Activated naive CD4-positive, alpha-beta T cell treated with anti-CD3 and anti-CD28 coated beads, Interleukin-2, amount 10 ng/mL, durations not matched to agents 5 hours and 36 hours (primary cell): ENCODE data around the gene CTU1. TPM values are rescaled to one million over a fixed set of nuclear protein-coding genes. Genes with fewer than 3 reads are reported as not detected.

Source experiments
- total RNA-seq, 2 experiments: library from RNA; stranded (reverse); gene quantifications; one replicate each; pipeline ENCODE4 v1.2.3, GENCODE V29; 2021

Gene CTU1
- 10 to 100 TPM in 1 of 2 experiments, 1 to 10 TPM in 1; 9.9 to 10.6 TPM for total RNA-seq

GRCh38 chr19:51108066-51108804 lies at the start of gene CTU1:
TSS of gene CTU1 (minus strand) at chr19:51108409. CDS start at chr19:51104569, 3,840 bp downstream.

GRCh38 chr19:51142119-51142518 lies 33.9 kb upstream of the CTU1 start, which contains the start of gene SIGLEC7:
TSS of gene SIGLEC7 (plus strand) at chr19:51142301. CDS start at chr19:51142370, 69 bp downstream.

GRCh38 chr19:51124729-51125128 lies 16.5 kb upstream of the CTU1 start, which contains the start of gene SIGLEC9:
TSS of gene SIGLEC9 (plus strand) at chr19:51124906. CDS start at chr19:51124975, 69 bp downstream.

GRCh38 chr19:51082611-51083010 lies 25.6 kb downstream of the CTU1 start, which contains the start of gene KLK14:
TSS of gene KLK14 (minus strand) at chr19:51082887. CDS start at chr19:51082614, 273 bp downstream.

DNA sequence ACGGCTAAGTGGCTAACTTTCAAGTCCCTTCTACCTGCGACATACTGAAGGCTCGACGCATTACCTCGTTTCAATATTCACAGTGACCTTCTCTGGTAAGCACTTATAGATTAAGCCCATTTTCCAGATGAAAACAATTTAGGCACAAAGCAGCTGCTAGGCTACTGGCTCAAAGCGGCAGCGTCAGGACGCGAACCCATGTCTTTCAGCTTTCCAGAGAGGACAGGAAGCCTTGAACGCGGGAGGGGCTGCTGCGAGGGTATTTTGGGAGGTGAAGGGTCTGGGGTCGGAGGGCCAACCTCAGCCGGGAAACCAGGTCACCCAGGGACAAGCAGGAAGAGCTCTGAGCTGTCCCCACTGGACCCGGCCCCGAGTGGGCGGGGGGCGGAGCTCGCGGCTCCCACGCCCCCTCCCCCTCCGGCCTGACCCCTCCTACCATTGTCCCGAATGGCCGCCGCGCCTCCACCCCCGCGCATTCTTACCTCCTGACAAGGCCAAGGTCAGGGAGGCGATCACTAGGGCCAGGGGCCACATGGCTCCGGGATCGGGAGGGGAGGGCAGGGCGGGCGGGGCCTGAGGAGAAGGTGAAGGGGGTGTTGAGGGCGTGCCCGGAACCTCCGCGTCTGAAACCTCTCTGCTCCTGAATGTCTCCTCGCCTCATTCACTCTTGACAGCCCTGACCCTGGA lies 43.5 kb downstream of the CTU1 start, which contains the start of gene KLK13:
Gene KLK13, minus strand, starts transcription at position 559 of the 687 bp plus-strand sequence. Its CDS starts 25 bp downstream, at position 534.

Other genes starting within 250 kb of the CTU1 start
- not detected for gene KLK2, start 235.0 kb downstream of the CTU1 start, total RNA-seq
- not detected for gene KLK4, start 197.0 kb downstream of the CTU1 start, total RNA-seq
- not detected for gene KLK5, start 155.4 kb downstream of the CTU1 start, total RNA-seq
- gene KLK6, start 138.8 kb downstream of the CTU1 start, total RNA-seq, result not detected
- gene KLK7, start 124.5 kb downstream of the CTU1 start, total RNA-seq, result not detected
- not detected for gene KLK8, start 106.8 kb downstream of the CTU1 start, total RNA-seq
- gene KLK10, start 88.7 kb downstream of the CTU1 start, total RNA-seq, result not detected
- gene KLK11, start 81.8 kb downstream of the CTU1 start, total RNA-seq, result not detected
- not detected for gene KLK12, start 73.4 kb downstream of the CTU1 start, total RNA-seq
- not detected for gene KLK13, start 43.3 kb downstream of the CTU1 start, total RNA-seq
- under 1 TPM in 1 of 2 experiments, not detected in 1; 0.41 TPM for gene KLK14, start 25.5 kb downstream of the CTU1 start, total RNA-seq
- gene SIGLEC9, start 16.5 kb upstream of the CTU1 start, total RNA-seq, result 1 to 10 TPM; 1.2 TPM
- gene SIGLEC7, start 33.9 kb upstream of the CTU1 start, total RNA-seq, result not detected
- gene CD33, start 116.7 kb upstream of the CTU1 start, total RNA-seq, result 10 to 100 TPM; 15.8 to 16.0 TPM
- not detected for gene SIGLECL1, start 142.7 kb upstream of the CTU1 start, total RNA-seq
- not detected for gene IGLON5, start 203.2 kb upstream of the CTU1 start, total RNA-seq
- gene VSIG10L, start 233.7 kb upstream of the CTU1 start, total RNA-seq, result under 1 TPM; 0.28 to 0.46 TPM